Measurements from ENCODE around the gene ITGA1.

DNA sequence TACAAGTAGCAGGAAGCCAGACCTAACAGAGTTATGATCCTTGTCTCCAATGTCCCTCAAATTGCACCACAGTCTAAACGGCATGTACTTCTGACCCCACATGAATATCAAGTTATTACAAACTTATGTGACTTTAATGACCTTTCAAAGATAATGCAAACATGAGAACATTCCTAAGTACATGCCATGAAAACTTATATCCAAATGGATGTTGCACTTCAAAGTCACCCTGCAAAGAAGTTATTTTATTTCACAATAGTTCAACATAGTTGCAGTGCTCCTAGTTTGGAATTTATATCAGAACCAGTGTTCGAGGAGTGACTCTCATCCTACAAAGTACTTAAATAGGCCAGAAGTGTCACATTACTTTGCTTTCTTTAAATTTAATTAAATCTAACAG lies 41.2 kb upstream of the ITGA1 start:
- TF ChIP-seq, protein P1, sequence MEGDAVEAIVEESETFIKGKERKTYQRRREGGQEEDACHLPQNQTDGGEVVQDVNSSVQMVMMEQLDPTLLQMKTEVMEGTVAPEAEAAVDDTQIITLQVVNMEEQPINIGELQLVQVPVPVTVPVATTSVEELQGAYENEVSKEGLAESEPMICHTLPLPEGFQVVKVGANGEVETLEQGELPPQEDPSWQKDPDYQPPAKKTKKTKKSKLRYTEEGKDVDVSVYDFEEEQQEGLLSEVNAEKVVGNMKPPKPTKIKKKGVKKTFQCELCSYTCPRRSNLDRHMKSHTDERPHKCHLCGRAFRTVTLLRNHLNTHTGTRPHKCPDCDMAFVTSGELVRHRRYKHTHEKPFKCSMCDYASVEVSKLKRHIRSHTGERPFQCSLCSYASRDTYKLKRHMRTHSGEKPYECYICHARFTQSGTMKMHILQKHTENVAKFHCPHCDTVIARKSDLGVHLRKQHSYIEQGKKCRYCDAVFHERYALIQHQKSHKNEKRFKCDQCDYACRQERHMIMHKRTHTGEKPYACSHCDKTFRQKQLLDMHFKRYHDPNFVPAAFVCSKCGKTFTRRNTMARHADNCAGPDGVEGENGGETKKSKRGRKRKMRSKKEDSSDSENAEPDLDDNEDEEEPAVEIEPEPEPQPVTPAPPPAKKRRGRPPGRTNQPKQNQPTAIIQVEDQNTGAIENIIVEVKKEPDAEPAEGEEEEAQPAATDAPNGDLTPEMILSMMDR (conservative IDR thresholded peaks at IDR 0.05) = no peak
- TF ChIP-seq EZH2 (IDR thresholded peaks at IDR 0.05; ENCODE audit: low read depth) = no peak
